ENCODE results near the gene LURAP1L. TPM values are rescaled to one million over a fixed set of nuclear protein-coding genes. Genes with fewer than 3 reads are reported as not detected.

LURAP1L gene
- total RNA-seq, 2 experiments from 2014 or later: not detected

- H3K36me3 Mint-ChIP-seq: no peaks in the 10 kb centered on the region
- peaks cover 9% of the 10 kb centered on the region for H3K9me3 Mint-ChIP-seq
- H3K4me1 Mint-ChIP-seq: no peaks in the 10 kb centered on the region
- H3K27ac Mint-ChIP-seq: no peak overlapping the region
- H3K27me3 Mint-ChIP-seq: no peaks in the 10 kb centered on the region
- DNase-seq: no peak
- no peak overlapping the region for H3K4me3 Mint-ChIP-seq
These were observed 9.6 kb upstream of the LURAP1L start for GRCh38 chr9:12765088-12765798.

- Mint-ChIP-seq H3K27ac (no peak overlapping the region), H3K4me1 (no peaks in the 10 kb centered on the region), H3K27me3 (no peaks in the 10 kb centered on the region), H3K36me3 (no peaks in the 10 kb centered on the region), H3K4me3 (no peak overlapping the region), H3K9me3 (peaks cover 9% of the 10 kb centered on the region)
- no peak for DNase-seq
These were observed 8.5 kb upstream of the LURAP1L start for GRCh38 chr9:12766357-12766756.

- Mint-ChIP-seq H3K4me3 (no peak overlapping the region), H3K4me1 (no peaks in the 10 kb centered on the region), H3K36me3 (no peaks in the 10 kb centered on the region), H3K9me3 (peaks cover 3% of the 10 kb centered on the region), H3K27me3 (peaks cover 6% of the 10 kb centered on the region), H3K27ac (no peak overlapping the region)
- DNase-seq: no peak
These were observed 4.6 kb upstream of the LURAP1L start for GRCh38 chr9:12770261-12770660.

- Mint-ChIP-seq H3K27me3 (peaks cover 22% of the 10 kb centered on the region), H3K4me3 (no peak overlapping the region), H3K27ac (no peak overlapping the region), H3K9me3 (no peaks in the 10 kb centered on the region), H3K4me1 (peaks cover 1% of the 10 kb centered on the region), H3K36me3 (no peaks in the 10 kb centered on the region)
- no peak for DNase-seq
These were observed 2.9 kb upstream of the LURAP1L start for GRCh38 chr9:12771891-12772290.

- H3K4me1 Mint-ChIP-seq: peaks cover 1% of the 10 kb centered on the region
- H3K9me3 Mint-ChIP-seq: no peaks in the 10 kb centered on the region
- no peak overlapping the region for H3K27ac Mint-ChIP-seq
- DNase-seq: no peak
- no peaks in the 10 kb centered on the region for H3K36me3 Mint-ChIP-seq
- peaks cover 26% of the 10 kb centered on the region for H3K27me3 Mint-ChIP-seq
- no peak overlapping the region for H3K4me3 Mint-ChIP-seq
These were observed 1.3 kb upstream of the LURAP1L start for GRCh38 chr9:12773562-12773961.

- H3K27me3 Mint-ChIP-seq: peaks cover 30% of the 10 kb centered on the region
- H3K27ac Mint-ChIP-seq: no peak overlapping the region
- no peak overlapping the region for H3K4me3 Mint-ChIP-seq
- H3K36me3 Mint-ChIP-seq: no peaks in the 10 kb centered on the region
- no peak for DNase-seq
- peaks cover 1% of the 10 kb centered on the region for H3K4me1 Mint-ChIP-seq
- H3K9me3 Mint-ChIP-seq: peaks cover 2% of the 10 kb centered on the region
These were observed 1.1 kb downstream of the LURAP1L start for GRCh38 chr9:12775679-12776512.

- H3K27ac Mint-ChIP-seq: no peak overlapping the region
- H3K9me3 Mint-ChIP-seq: peaks cover 2% of the 10 kb centered on the region
- DNase-seq: no peak
- no peak overlapping the region for H3K4me3 Mint-ChIP-seq
- peaks cover 1% of the 10 kb centered on the region for H3K4me1 Mint-ChIP-seq
- no peaks in the 10 kb centered on the region for H3K36me3 Mint-ChIP-seq
- H3K27me3 Mint-ChIP-seq: peaks cover 30% of the 10 kb centered on the region
These were observed 1.8 kb downstream of the LURAP1L start for GRCh38 chr9:12776513-12777055.

GRCh38 chr9:12777121-12778022 lies 2.6 kb downstream of the LURAP1L start:
- no peaks in the 10 kb centered on the region for H3K36me3 Mint-ChIP-seq
- peaks cover 1% of the 10 kb centered on the region for H3K4me1 Mint-ChIP-seq
- peaks cover 30% of the 10 kb centered on the region for H3K27me3 Mint-ChIP-seq

GRCh38 chr9:12778389-12778788 lies 3.6 kb downstream of the LURAP1L start:
- no peak overlapping the region for H3K27ac Mint-ChIP-seq
- H3K4me3 Mint-ChIP-seq: no peak overlapping the region
- H3K27me3 Mint-ChIP-seq: peaks cover 30% of the 10 kb centered on the region
- no peak for DNase-seq
- peaks cover 2% of the 10 kb centered on the region for H3K9me3 Mint-ChIP-seq
- peaks cover 1% of the 10 kb centered on the region for H3K4me1 Mint-ChIP-seq
- no peaks in the 10 kb centered on the region for H3K36me3 Mint-ChIP-seq

More at GRCh38 chr9:12777121-12778022, 2.6 kb downstream of the LURAP1L start:
- H3K9me3 Mint-ChIP-seq: peaks cover 2% of the 10 kb centered on the region
- H3K27ac Mint-ChIP-seq: no peak overlapping the region
- H3K4me3 Mint-ChIP-seq: no peak overlapping the region
- DNase-seq: no peak

GRCh38 chr9:12781226-12781733 lies 6.5 kb downstream of the LURAP1L start:
- DNase-seq: no peak
- H3K27ac Mint-ChIP-seq: no peak overlapping the region
- no peak overlapping the region for H3K4me3 Mint-ChIP-seq
- H3K4me1 Mint-ChIP-seq: no peaks in the 10 kb centered on the region
- H3K36me3 Mint-ChIP-seq: no peaks in the 10 kb centered on the region
- peaks cover 2% of the 10 kb centered on the region for H3K9me3 Mint-ChIP-seq
- H3K27me3 Mint-ChIP-seq: peaks cover 14% of the 10 kb centered on the region

- H3K9me3 Mint-ChIP-seq: peaks cover 2% of the 10 kb centered on the region
- DNase-seq: no peak
- H3K4me1 Mint-ChIP-seq: no peaks in the 10 kb centered on the region
- H3K36me3 Mint-ChIP-seq: no peaks in the 10 kb centered on the region
- no peak overlapping the region for H3K27ac Mint-ChIP-seq
- H3K4me3 Mint-ChIP-seq: no peak overlapping the region
- peaks cover 4% of the 10 kb centered on the region for H3K27me3 Mint-ChIP-seq
These were observed 9.1 kb downstream of the LURAP1L start for GRCh38 chr9:12783767-12784460.

GRCh38 chr9:12784461-12785259 lies 9.8 kb downstream of the LURAP1L start:
- H3K27me3 Mint-ChIP-seq: peaks cover 3% of the 10 kb centered on the region
- no peak overlapping the region for H3K27ac Mint-ChIP-seq
- H3K36me3 Mint-ChIP-seq: no peaks in the 10 kb centered on the region
- DNase-seq: no peak
- peaks cover 4% of the 10 kb centered on the region for H3K9me3 Mint-ChIP-seq
- no peak overlapping the region for H3K4me3 Mint-ChIP-seq
- no peaks in the 10 kb centered on the region for H3K4me1 Mint-ChIP-seq

- Mint-ChIP-seq H3K27me3 (no peaks in the 10 kb centered on the region), H3K4me1 (no peaks in the 10 kb centered on the region), H3K27ac (no peak overlapping the region), H3K36me3 (no peaks in the 10 kb centered on the region), H3K9me3 (peaks cover 2% of the 10 kb centered on the region), H3K4me3 (no peak overlapping the region)
- no peak for DNase-seq
These were observed 10.5 kb downstream of the LURAP1L start for GRCh38 chr9:12785260-12785770.

All from activated naive CD8-positive, alpha-beta T cell treated with anti-CD3 and anti-CD28 coated beads for 36 hours (primary cell).